Pancreas (tissue), 10 donors: ENCODE data around the gene RBX1. TPM values are rescaled to one million over a fixed set of nuclear protein-coding genes. Genes with fewer than 3 reads are reported as not detected.

Source experiments
- ATAC-seq, 4 donors: fragments of 200-7000 bp; cut with Tn5 transposase; one replicate each; pipeline versions ENCODE4 v1.8.0 to v1.9.1; 2020; ENCODE audit warnings: mild to moderate bottlenecking in 4 of 4, moderate library complexity in 4 of 4
- DNase-seq, 6 donors: peaks; one replicate each; pipeline ENCODE4 v3.0.0-alpha.2; 2020
- FAIRE-seq: peaks from 2 replicates; lab custom pipeline; 2012; peaks lifted over from hg19 to GRCh38; lab: Jason Lieb, UNC
- H3K27ac ChIP-seq, 4 donors: fragments of 200-600 bp; sonication (generic); 1 replicate in 3 of 4; 2 replicates in 1 of 4; pipeline versions ENCODE4 v1.5.0 to v1.8.0; 2020
- H3K27me3 ChIP-seq, 4 donors: fragments of 200-600 bp; one replicate each; pipeline ENCODE4 v1.8.0; 2021
- H3K36me3 ChIP-seq, 3 donors: fragments of 200-600 bp; sonication (generic) in 1 of 3; one replicate each; pipeline versions ENCODE4 v1.5.0 to v1.8.0; 2020 to 2021
- H3K4me1 ChIP-seq, 3 donors: fragments of 200-600 bp; one replicate each; pipeline ENCODE4 v1.8.0; 2021
- H3K4me3 ChIP-seq, 4 donors: fragments of 200-600 bp; sonication (generic) in 2 of 4; one replicate each; pipeline versions ENCODE4 v1.5.0 to v1.8.0; 2020 to 2021
- H3K9me3 ChIP-seq, 4 donors: fragments of 200-600 bp; one replicate each; pipeline ENCODE4 v1.8.0; 2021
- WGBS, 2 donors: extraction: QIAGEN DNeasy Blood & Tissue Kit; methylation state at CpG; one replicate each; pipeline ENCODE4 v1.1.7; 2013; 5-methylcytosine and 5-hydroxymethylcytosine counted together
- intact Hi-C, 3 donors: fragments of 100-400 bp; cut with DNase I; formaldehyde crosslinking; loops; one replicate each; pipeline versions ENCODE4 v1.11.1 to v1.14.2; 2022
- polyA plus RNA-seq, 2 donors: library from polyadenylated mRNA; stranded (reverse); fragments of 200-250 nt; gene quantifications; one replicate each; pipeline ENCODE4 v1.2.3, GENCODE V29; 2013
- total RNA-seq, 6 donors: library from RNA; stranded (reverse); fragmentation: NEBNext Ultra II Directional in 4 of 6; extraction: Animal tissue kit (Norgen Biotek cat#: 25700) in 4 of 6; gene quantifications; one replicate each; pipeline versions ENCODE4 v1.2.1 to v1.2.4, GENCODE V29; 2021 to 2023
- TF ChIP-seq, protein P1 (sequence below), 4 donors: fragments of 200-600 bp; sonication (generic) in 3 of 4; IDR thresholded peaks; one replicate each; pipeline versions ENCODE4 v1.5.0 to v1.8.0; 2021; ENCODE audit warnings: antibody characterized with exemption in 4 of 4
- donor health status: healthy with polysubstance abuse.
- donor health status: DM: no; HTN: no; CAD: no; lungs with moderate emphysema.
- donor health status: DM: no; HTN: no; CAD: no.
- donor health status: control.
- donor health status: control.
- donor health status: Bipolar disorder and iron deficiency.
- donor health status: DM: yes; HTN: yes; CAD: no.
- donor health status: DM: no; HTN: no; CAD: no.
- donor health status: DM: no; HTN: no; CAD: no.
- donor health status: DM: yes; HTN: yes; CAD: no.

RBX1 gene
- total and polyA plus RNA-seq, 8 donors, result 9.9 to 38.7 (median 17.3) TPM

DNA sequence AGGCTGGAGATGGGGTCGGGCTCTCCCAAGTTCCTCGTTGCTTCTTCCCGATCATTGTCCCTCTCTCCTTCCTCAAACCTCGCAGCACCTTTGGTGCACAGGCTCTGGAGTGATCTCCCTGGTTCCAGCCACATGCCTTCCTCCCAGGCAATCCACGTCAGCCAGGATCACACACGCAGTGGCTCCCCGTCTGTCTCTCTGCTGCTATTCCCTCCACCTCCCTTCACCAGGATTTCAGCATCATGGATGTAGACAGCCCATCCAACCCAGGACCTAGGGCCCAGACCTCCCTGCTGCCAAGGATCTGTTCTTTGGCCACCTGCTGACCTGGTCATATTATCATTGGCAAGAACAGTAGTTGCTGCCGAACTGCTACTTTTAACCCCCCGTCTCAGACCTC is 40.1 kb downstream of the RBX1 start:
- WGBS, 2 donors, result 77 to 83% methylated on average over 9 of the region's 9 CpGs
- no peaks in the 10 kb centered on the region for H3K27me3 ChIP-seq
- no peak for FAIRE-seq
- intact Hi-C loops, result no loop called here
- DNase-seq, result no peak
- no peak for ATAC-seq
- no peak overlapping the region for H3K4me3 ChIP-seq
- no peaks in the 10 kb centered on the region for H3K9me3 ChIP-seq
- TF ChIP-seq, protein P1, sequence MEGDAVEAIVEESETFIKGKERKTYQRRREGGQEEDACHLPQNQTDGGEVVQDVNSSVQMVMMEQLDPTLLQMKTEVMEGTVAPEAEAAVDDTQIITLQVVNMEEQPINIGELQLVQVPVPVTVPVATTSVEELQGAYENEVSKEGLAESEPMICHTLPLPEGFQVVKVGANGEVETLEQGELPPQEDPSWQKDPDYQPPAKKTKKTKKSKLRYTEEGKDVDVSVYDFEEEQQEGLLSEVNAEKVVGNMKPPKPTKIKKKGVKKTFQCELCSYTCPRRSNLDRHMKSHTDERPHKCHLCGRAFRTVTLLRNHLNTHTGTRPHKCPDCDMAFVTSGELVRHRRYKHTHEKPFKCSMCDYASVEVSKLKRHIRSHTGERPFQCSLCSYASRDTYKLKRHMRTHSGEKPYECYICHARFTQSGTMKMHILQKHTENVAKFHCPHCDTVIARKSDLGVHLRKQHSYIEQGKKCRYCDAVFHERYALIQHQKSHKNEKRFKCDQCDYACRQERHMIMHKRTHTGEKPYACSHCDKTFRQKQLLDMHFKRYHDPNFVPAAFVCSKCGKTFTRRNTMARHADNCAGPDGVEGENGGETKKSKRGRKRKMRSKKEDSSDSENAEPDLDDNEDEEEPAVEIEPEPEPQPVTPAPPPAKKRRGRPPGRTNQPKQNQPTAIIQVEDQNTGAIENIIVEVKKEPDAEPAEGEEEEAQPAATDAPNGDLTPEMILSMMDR (IDR thresholded peaks at IDR 0.05), result no peak
- H3K36me3 ChIP-seq, result no peaks in the 10 kb centered on the region
- no peaks in the 10 kb centered on the region for H3K4me1 ChIP-seq
- H3K27ac ChIP-seq, result no peak overlapping the region

DNA sequence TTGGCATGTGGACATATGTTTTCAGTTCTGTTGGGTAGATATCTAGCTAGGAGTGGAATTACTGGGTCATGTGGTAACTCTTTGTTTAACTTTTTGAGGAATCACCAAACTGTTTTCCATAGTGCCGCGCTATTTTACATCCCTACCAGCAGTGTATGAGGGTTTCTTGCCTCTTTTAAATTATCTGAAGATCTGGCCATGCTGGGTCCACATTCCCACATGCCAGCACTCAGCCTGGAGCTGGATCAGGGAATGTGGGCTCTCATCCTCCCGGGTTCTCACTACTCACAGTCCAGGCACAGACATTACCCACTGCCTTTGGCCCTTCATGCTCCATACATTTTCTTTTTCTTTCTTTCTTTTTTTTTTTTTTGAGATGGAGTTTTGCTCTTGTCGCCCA is 44.6 kb downstream of the RBX1 start:
- DNase-seq (no peak), ATAC-seq (peak in 1 of 4 donors; percentile 16), FAIRE-seq (no peak)
- no peaks in the 10 kb centered on the region for H3K4me1 ChIP-seq
- WGBS, 2 donors, result 59 to 71% methylated on average over 4 of the region's 4 CpGs
- H3K4me3 ChIP-seq, result no peak overlapping the region
- intact Hi-C loops, result no loop called here
- no peaks in the 10 kb centered on the region for H3K36me3 ChIP-seq
- no peak overlapping the region for H3K27ac ChIP-seq
- TF ChIP-seq, protein P1 (IDR thresholded peaks at IDR 0.05), result no peak
- no peaks in the 10 kb centered on the region for H3K27me3 ChIP-seq
- H3K9me3 ChIP-seq, result no peaks in the 10 kb centered on the region

DNA sequence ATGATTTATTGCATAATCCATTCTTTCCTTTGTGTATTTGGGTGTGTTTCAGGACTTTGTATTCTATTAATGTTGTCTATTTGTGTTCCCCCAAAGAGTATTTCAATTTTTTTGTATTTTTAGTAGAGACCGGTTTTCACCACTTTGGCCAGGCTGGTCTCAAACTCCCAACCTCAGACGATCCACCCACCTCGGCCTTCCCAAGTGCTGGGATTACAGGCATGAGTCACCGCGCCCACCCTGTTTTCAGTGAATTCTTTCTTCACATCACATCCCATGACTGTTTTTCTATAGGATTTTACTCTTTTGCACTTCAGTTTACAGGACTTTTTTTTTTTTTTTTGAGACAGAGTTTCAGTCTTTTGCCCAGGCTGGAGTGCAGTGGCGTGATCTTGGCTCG is 46.3 kb downstream of the RBX1 start:
- no peaks in the 10 kb centered on the region for H3K4me1 ChIP-seq
- no peak overlapping the region for H3K27ac ChIP-seq
- H3K9me3 ChIP-seq, result no peaks in the 10 kb centered on the region
- H3K4me3 ChIP-seq, result no peak overlapping the region
- 90 to 95% methylated on average over 7 of the region's 7 CpGs for WGBS, 2 donors
- TF ChIP-seq, protein P1 (IDR thresholded peaks at IDR 0.05), result no peak
- intact Hi-C loops, result no loop called here
- no peaks in the 10 kb centered on the region for H3K36me3 ChIP-seq
- ATAC-seq (no peak), DNase-seq (no peak), FAIRE-seq (no peak)
- no peaks in the 10 kb centered on the region for H3K27me3 ChIP-seq

DNA sequence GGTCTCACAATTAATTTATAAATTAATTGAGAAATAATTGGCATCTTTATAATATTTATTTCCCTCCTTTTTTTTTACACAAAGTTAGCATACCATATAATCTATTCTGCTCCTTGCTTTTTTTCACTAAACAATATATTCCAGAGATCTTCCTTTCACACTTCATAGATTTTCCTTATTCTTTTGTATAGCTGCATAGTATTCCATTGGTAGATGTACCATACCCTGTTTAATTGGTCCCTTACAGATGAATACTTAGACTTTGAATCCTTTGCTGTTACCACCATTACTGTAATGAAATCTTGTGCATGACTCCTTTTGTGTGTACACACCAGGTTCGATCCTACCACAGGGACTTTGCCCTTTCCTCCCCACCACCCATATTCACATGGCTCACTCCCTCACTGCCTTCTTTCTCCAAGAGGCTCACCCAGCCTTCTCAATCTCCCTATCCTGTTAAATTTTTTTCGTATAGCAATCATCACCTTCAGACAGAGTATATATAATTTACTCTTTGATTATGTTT is 48.9 kb downstream of the RBX1 start:
- DNase-seq (no peak), ATAC-seq (no peak), FAIRE-seq (no peak)
- Histone ChIP-seq H3K4me1 (no peaks in the 10 kb centered on the region), H3K4me3 (no peak overlapping the region), H3K27ac (no peak overlapping the region), H3K9me3 (no peaks in the 10 kb centered on the region), H3K36me3 (no peaks in the 10 kb centered on the region), H3K27me3 (no peaks in the 10 kb centered on the region)
- 46 to 49% methylated on average over 2 of the region's 2 CpGs for WGBS, 2 donors
- TF ChIP-seq, protein P1 (IDR thresholded peaks at IDR 0.05), result no peak
- intact Hi-C loops, result no loop called here

DNA sequence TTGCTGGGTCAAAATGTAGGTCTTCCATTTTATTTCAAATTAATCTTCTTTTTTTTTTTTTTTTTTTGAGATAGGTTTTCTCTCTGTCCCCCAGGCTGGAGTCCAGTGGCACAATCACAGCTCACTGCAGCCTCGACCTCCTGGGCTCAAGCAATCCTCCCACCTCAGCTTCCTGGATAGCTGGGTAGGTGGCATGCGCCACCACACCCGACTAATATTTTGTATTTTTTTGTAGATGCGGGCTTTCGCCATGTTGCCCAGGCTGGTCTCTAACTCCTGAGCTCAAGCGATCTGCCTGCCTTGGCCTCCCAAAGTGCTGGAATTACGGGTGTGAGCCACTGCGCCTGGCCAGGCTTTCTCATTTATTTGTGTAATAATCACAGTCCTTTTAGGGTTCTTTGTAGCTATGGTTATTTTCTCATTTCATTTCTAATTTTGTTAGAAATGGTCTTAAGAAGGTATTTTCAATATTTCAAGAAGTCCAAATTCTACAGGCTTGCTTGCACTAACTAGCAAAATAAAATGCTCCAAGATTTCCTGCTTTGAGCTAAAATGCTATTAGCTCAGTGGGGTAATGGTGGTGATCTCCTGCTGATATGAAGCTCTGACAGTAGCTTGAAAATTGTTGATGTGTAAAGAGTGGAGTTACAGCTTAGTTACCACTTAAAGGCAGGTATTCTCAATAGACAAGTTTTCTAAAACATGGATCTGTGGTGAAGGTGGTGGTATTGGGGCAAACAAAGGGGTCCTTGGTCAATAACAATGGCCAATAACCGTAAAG is 50.0 kb downstream of the RBX1 start:
- H3K4me3 ChIP-seq, result no peak overlapping the region
- no peaks in the 10 kb centered on the region for H3K27me3 ChIP-seq
- intact Hi-C loops, result no loop called here
- H3K9me3 ChIP-seq, result no peaks in the 10 kb centered on the region
- no peak overlapping the region for H3K27ac ChIP-seq
- TF ChIP-seq, protein P1 (IDR thresholded peaks at IDR 0.05), result no peak
- 83 to 86% methylated on average over 9 of the region's 9 CpGs for WGBS, 2 donors
- H3K4me1 ChIP-seq, result no peaks in the 10 kb centered on the region
- no peaks in the 10 kb centered on the region for H3K36me3 ChIP-seq
- FAIRE-seq, result no peak
- no peak for ATAC-seq
- DNase-seq, result no peak
